Panc1 (cell line): Measurements from ENCODE around the gene GPD1L. TPM values are rescaled to one million over a fixed set of nuclear protein-coding genes. Genes with fewer than 3 reads are reported as not detected.

Experiments used
- ATAC-seq: fragments of 200-7000 bp; cut with Tn5 transposase; 2 replicates; pipeline ENCODE4 v1.9.1; 2020; ENCODE audit warnings: mild to moderate bottlenecking, moderate library complexity
- BruUV-seq: library from RNA; stranded (reverse); fragments of 400-500 nt; replicated peaks from 2 replicates; lab custom pipeline; 2021; lab: Mats Ljungman, UMichigan
- CTCF ChIA-PET: fragments of 300-600 bp; sonication (Branson Sonifier 250); formaldehyde crosslinking; loops from one replicate; lab custom pipeline; 2022; ENCODE audit warnings: antibody characterized with exemption; lab: Charles Lee
- POLR2A ChIA-PET: fragments of 300-600 bp; sonication (Branson Sonifier 250); formaldehyde crosslinking; loops from one replicate; lab custom pipeline; 2022; ENCODE audit warnings: antibody characterized with exemption; lab: Charles Lee
- DNase-seq: peaks from one replicate; pipeline ENCODE4 v3.0.0-alpha.2; 2010; ENCODE audit warnings: low read depth, low spot score
- H3K27ac ChIP-seq: 2 replicates; pipeline ENCODE4 v1.5.1; 2011; ENCODE audit warnings: mild to moderate bottlenecking, low read length, inconsistent platforms
- H3K27me3 ChIP-seq: fragments of 200-500 bp; sonication (Bioruptor generic); 2 replicates; pipeline ENCODE4 v1.6.0; 2014; ENCODE audit warnings: low read length, inconsistent platforms; ENCODE audit not compliant: control insufficient read depth, insufficient read depth
- H3K36me3 ChIP-seq: fragments of 200-500 bp; sonication (Bioruptor generic); 2 replicates; pipeline ENCODE4 v1.5.1; 2014; ENCODE audit warnings: inconsistent platforms, mild to moderate bottlenecking, low read length, moderate library complexity; ENCODE audit not compliant: control insufficient read depth, insufficient read depth
- H3K4me1 ChIP-seq: 2 replicates; pipeline ENCODE4 v1.5.1; 2011; ENCODE audit warnings: inconsistent platforms, mild to moderate bottlenecking, low read length, moderate library complexity; ENCODE audit not compliant: control insufficient read depth, insufficient read depth
- H3K4me3 ChIP-seq, 2 experiments: 2 replicates each; pipeline ENCODE4 v1.5.1; 2011 to 2012; ENCODE audit warnings: low read depth in 2 of 2, low read length in 2 of 2, mild to moderate bottlenecking in 2 of 2, inconsistent platforms in 1 of 2, moderate library complexity in 1 of 2
- H3K9me3 ChIP-seq: fragments of 200-500 bp; sonication (Bioruptor generic); 2 replicates; pipeline ENCODE4 v1.5.1; 2014; ENCODE audit warnings: low read depth, mild to moderate bottlenecking, inconsistent platforms, low read length, moderate library complexity; ENCODE audit not compliant: control insufficient read depth, insufficient read depth
- POLR2AphosphoS5 ChIP-seq: IDR thresholded peaks from 2 replicates; pipeline ENCODE4 v1.6.1; 2012; ENCODE audit warnings: mild to moderate bottlenecking, low read depth, low read length, moderate library complexity
- SIN3A ChIP-seq: IDR thresholded peaks from 2 replicates; pipeline ENCODE4 v1.6.1; 2012; ENCODE audit warnings: low read depth, mild to moderate bottlenecking, low read length, moderate library complexity, borderline replicate concordance; ENCODE audit not compliant: insufficient read depth
- TCF7L2 ChIP-seq: IDR thresholded peaks from 2 replicates; pipeline ENCODE4 v1.6.1; 2011; ENCODE audit warnings: mild to moderate bottlenecking, low read depth, low read length, inconsistent platforms
- in situ Hi-C: cut with HindIII; loops from 2 replicates; pipeline ENCODE4 v1.10.0; 2016; ENCODE audit warnings: low sequenced_read_pairs, low pct_unique_long_range_greater_than_20kb
- intact Hi-C: fragments of 100-400 bp; cut with micrococcal nuclease; formaldehyde crosslinking; loops from one replicate; pipeline ENCODE4 v1.10.0; 2022; ENCODE audit not compliant: unreplicated experiment
- total RNA-seq: library from RNA; stranded (reverse); gene quantifications from one replicate; pipeline ENCODE4 v1.2.1, GENCODE V29; 2021; ENCODE audit not compliant: unreplicated experiment
- TF ChIP-seq, protein P1 (sequence below), 2 experiments: IDR thresholded peaks; 2 replicates each; pipeline ENCODE4 v1.6.1; 2011 to 2012; ENCODE audit warnings: low read depth in 2 of 2, control low read depth in 1 of 2, low read length in 1 of 2, mild to moderate bottlenecking in 1 of 2, moderate library complexity in 1 of 2; ENCODE audit not compliant: insufficient read depth in 1 of 2
- TF ChIP-seq, protein P2 (sequence below): fragments of 450-650 bp; IDR thresholded peaks from 2 replicates; pipeline ENCODE4 v1.5.1; 2017; ENCODE audit warnings: mild to moderate bottlenecking

The GPD1L gene
- total RNA-seq, 1 experiment from 2014 or later: 10.5 TPM

DNA sequence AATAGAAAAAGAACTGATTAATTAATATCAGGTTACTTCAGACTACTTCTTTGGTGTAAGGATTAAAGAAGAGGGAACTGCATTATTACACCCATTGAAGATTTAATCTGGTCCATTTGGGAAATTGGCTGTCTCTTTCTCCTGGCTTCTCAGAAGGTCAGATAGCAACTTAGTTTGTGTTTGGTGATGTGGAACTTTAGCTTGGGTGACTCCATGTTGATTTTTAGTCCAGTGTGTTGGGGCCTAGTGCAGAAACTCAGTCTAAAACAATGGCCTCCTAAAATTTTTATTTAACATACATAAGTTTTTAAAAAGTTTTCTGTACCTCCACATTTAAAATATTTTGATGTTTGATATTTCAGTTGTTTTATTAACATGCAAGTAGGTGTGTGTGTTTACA is 27.6 kb upstream of the GPD1L start:
- DNase-seq (no peak), ATAC-seq (no peak)
- H3K36me3 ChIP-seq: no peaks in the 10 kb centered on the region
- intact Hi-C loops: no loop called here
- BruUV-seq: no TSS peak
- TF ChIP-seq, protein P1, sequence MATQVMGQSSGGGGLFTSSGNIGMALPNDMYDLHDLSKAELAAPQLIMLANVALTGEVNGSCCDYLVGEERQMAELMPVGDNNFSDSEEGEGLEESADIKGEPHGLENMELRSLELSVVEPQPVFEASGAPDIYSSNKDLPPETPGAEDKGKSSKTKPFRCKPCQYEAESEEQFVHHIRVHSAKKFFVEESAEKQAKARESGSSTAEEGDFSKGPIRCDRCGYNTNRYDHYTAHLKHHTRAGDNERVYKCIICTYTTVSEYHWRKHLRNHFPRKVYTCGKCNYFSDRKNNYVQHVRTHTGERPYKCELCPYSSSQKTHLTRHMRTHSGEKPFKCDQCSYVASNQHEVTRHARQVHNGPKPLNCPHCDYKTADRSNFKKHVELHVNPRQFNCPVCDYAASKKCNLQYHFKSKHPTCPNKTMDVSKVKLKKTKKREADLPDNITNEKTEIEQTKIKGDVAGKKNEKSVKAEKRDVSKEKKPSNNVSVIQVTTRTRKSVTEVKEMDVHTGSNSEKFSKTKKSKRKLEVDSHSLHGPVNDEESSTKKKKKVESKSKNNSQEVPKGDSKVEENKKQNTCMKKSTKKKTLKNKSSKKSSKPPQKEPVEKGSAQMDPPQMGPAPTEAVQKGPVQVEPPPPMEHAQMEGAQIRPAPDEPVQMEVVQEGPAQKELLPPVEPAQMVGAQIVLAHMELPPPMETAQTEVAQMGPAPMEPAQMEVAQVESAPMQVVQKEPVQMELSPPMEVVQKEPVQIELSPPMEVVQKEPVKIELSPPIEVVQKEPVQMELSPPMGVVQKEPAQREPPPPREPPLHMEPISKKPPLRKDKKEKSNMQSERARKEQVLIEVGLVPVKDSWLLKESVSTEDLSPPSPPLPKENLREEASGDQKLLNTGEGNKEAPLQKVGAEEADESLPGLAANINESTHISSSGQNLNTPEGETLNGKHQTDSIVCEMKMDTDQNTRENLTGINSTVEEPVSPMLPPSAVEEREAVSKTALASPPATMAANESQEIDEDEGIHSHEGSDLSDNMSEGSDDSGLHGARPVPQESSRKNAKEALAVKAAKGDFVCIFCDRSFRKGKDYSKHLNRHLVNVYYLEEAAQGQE (IDR thresholded peaks at IDR 0.05; ENCODE audit: insufficient read depth in 1 of 2, low read depth in 2 of 2, low read length in 1 of 2): no peak
- TF ChIP-seq SIN3A (no peak), TCF7L2 (no peak)
- TF ChIP-seq, protein P2, sequence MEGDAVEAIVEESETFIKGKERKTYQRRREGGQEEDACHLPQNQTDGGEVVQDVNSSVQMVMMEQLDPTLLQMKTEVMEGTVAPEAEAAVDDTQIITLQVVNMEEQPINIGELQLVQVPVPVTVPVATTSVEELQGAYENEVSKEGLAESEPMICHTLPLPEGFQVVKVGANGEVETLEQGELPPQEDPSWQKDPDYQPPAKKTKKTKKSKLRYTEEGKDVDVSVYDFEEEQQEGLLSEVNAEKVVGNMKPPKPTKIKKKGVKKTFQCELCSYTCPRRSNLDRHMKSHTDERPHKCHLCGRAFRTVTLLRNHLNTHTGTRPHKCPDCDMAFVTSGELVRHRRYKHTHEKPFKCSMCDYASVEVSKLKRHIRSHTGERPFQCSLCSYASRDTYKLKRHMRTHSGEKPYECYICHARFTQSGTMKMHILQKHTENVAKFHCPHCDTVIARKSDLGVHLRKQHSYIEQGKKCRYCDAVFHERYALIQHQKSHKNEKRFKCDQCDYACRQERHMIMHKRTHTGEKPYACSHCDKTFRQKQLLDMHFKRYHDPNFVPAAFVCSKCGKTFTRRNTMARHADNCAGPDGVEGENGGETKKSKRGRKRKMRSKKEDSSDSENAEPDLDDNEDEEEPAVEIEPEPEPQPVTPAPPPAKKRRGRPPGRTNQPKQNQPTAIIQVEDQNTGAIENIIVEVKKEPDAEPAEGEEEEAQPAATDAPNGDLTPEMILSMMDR: no peak
- no peak overlapping the region for H3K27ac ChIP-seq
- H3K27me3 ChIP-seq: no peaks in the 10 kb centered on the region
- peaks cover 4% of the 10 kb centered on the region; the same call in 1 of the 2 replicates for H3K4me1 ChIP-seq
- POLR2A ChIA-PET: no interaction called here
- CTCF ChIA-PET: no interaction called here
- H3K9me3 ChIP-seq: no peaks in the 10 kb centered on the region
- in situ Hi-C loops: no loop called here
- no peak overlapping the region for H3K4me3 ChIP-seq

DNA sequence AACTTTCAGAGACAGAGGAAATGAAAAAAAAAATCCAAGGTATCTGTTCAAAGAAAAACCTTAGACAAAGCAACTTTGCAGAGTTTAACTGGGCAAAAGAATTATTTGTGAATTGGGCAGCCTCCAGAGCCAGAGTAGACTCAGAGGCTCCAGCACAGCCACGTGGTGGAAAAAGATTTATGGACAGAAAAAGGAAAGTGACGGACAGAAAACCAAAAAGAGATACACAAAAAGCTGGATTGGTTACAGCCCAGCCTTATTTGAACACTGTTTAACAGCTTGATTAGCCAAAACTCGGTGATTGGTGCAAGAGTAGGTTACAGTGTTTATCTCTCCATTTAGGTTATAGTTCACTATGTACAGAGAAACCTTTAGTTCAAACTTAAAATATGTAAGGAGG is 23.7 kb upstream of the GPD1L start:
- ChIA-PET POLR2A (no interaction called here), CTCF (no interaction called here)
- H3K36me3 ChIP-seq: no peaks in the 10 kb centered on the region
- DNase-seq (no peak), ATAC-seq (no peak)
- TF ChIP-seq POLR2AphosphoS5: no peak
- TF ChIP-seq, protein P1 (IDR thresholded peaks at IDR 0.05; ENCODE audit: insufficient read depth in 1 of 2, low read depth in 2 of 2, low read length in 1 of 2): no peak
- no peak for TF ChIP-seq TCF7L2
- no peaks in the 10 kb centered on the region for H3K9me3 ChIP-seq
- in situ Hi-C loops (no loop called here), intact Hi-C loops (no loop called here)
- H3K27me3 ChIP-seq: no peaks in the 10 kb centered on the region
- H3K27ac ChIP-seq: no peak overlapping the region
- no peak overlapping the region for H3K4me3 ChIP-seq
- no TSS peak for BruUV-seq
- peaks cover 3% of the 10 kb centered on the region; the same call in 1 of the 2 replicates for H3K4me1 ChIP-seq
